HT1080 (cell line): ENCODE data around the gene JMJD7. TPM values are rescaled to one million over a fixed set of nuclear protein-coding genes. Genes with fewer than 3 reads are reported as not detected.

Source experiments
- DNase-seq: peaks from one replicate; pipeline ENCODE4 v3.0.0-alpha.2; 2015; ENCODE audit warnings: low read depth
- total RNA-seq: library from RNA; depleted of rRNA; stranded (reverse); fragments of >200 nt; shearing (Covaris generic); gene quantifications from 2 replicates; pipeline ENCODE4 v1.2.3, GENCODE V29; 2014

JMJD7 gene
- total RNA-seq, 1 experiment from 2014 or later, result 9.0 TPM

GRCh38 chr15:41799488-41799805, 28.4 kb upstream of the JMJD7 start:
- no peak for DNase-seq

DNA sequence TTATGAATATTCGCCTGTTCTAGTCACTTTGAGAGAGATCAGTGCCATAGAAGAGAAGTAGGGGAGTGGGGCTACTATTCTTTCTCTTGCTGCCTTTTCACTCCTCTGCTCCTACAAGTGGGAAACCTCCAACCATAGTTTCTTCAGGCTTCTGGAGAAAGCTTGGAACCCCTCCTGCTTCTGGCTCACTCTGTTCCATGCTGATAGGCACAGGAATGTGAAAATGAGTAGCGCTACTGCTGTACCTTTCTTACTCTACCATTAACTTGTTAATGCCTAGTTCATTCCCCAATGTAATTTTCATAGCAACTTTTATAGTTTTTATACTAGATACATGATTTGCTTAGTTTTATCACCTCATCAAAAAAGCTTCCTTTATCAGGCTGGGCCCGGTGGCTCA, 26.7 kb upstream of the JMJD7 start:
- no peak for DNase-seq

DNA sequence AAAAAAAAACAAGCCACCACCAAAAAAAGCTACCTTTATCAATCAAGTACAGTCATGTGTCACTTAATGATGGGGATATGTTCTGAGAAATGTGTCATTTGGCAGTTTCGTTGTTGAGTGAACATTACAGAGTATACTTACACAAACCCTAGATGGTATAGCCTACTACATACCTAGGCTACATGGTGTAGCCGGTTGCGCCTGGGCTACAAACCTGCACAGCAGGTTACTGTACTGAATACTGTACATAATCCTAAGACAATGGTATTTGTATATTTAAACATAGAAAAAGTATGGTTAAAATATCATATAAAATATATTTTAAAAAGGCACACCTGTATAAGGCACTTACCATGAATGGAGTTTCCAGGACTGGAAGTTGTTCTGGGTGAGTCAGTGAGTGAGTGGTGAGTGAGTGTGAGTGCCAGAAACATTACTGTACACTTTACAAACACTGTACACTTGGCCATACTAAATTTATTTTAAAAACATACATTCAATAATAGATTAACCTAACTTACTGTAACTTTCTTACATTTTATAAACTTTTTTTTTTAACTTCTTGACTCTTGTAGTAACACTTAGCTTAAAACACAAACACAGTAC, 25.9 kb upstream of the JMJD7 start:
- DNase-seq, result peak; percentile 73

- no peak for DNase-seq
Measured at GRCh38 chr15:41804361-41804760, 23.5 kb upstream of the JMJD7 start.

- no peak for DNase-seq
Measured at GRCh38 chr15:41804916-41805666, 22.8 kb upstream of the JMJD7 start.

- DNase-seq, result no peak
Measured at GRCh38 chr15:41805711-41806110, 22.2 kb upstream of the JMJD7 start.

GRCh38 chr15:41806291-41807181, 21.4 kb upstream of the JMJD7 start:
- peak; percentile 27 for DNase-seq

DNA sequence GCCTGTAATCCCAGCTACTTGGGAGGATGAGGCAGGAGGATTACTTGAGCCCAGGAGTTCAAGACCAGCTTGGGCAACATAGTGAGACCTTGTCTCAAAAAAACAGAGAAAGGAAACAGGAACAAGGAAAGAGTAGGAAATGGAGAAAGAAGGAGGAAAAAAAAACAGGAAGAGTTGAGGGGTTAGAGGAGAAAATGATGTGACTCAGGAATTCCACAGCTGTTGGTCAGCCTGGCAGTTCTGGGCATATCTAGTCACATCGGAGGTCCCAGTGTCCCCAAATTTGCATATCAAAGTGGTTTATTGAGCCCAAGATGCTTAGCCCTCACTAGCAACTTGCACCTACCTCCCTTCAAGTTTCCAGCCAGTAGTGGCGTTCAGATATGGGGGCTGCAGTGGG, 18.8 kb upstream of the JMJD7 start:
- DNase-seq, result peak; percentile 70

DNA sequence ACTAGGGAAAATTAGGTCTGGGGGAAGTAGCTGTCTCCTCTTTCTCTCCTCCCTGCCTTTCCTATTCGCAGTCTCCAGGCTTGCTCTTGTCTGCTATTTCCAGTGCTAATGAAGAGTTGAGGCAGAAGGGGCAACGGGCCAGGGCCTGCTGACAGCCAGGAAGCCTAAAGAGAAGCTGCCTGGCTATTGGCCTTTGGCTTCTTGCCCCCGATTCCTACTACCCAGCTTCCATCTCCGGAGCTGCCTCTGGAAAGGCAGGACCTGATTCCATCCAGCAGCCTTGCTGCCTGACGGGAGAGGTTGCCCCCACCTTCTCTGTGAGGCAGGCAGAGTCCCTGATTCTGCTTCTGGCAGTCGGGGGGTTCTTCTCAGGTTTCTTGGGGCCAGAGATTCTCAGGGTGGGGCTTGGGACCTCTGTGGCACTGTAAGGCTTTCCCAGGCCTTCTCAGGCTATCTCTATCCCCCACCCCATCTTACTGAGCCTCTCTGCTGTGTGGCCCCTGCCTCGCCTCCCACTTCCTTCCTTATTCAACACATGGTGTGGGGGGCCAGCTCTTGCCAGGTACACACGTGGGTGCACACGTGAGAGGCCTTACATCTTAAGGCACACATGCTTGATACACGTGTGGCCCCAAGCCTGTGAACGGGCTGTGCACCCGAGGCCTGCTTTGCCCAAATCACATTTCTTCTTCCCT, 18.2 kb upstream of the JMJD7 start:
- no peak for DNase-seq

GRCh38 chr15:41810651-41811431, 17.1 kb upstream of the JMJD7 start:
- peak; percentile 26 for DNase-seq

GRCh38 chr15:41811432-41812195, 16.3 kb upstream of the JMJD7 start:
- DNase-seq, result peak; percentile 78

- no peak for DNase-seq
Measured at GRCh38 chr15:41812820-41813375, 15.0 kb upstream of the JMJD7 start.

DNA sequence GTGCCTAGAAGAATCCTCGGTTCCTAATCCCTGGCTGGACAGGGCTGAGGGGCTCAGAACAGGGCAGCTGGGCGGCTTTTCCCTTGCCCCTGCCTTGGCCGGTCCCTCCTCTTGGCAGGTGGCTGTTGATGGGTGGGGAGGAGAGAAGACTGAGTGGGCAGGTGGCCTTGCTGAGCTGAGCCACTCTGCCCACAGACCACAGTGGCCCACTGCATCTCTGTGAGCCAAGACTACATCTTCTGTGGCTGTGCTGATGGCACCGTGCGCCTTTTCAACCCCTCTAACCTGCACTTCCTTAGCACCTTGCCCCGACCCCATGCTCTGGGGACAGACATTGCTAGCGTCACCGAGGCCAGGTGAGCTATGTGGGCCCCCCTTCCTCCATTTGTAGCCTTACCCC, 14.5 kb upstream of the JMJD7 start:
- DNase-seq, result no peak

DNA sequence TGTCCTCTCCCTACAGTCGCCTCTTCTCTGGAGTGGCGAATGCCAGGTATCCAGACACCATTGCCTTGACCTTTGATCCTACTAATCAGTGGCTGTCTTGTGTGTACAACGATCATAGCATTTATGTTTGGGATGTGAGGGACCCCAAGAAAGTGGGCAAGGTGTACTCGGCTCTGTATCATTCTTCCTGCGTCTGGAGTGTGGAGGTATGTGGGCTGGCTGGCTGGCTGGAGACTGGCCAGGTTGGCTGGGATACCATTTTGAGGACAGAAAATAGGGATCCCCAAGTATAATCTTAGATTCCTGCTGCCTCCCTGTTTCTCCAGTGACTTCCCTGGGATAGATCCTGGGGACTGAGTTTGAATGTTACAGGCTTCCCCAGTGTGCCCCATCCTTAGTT, 13.4 kb upstream of the JMJD7 start:
- DNase-seq, result no peak

DNA sequence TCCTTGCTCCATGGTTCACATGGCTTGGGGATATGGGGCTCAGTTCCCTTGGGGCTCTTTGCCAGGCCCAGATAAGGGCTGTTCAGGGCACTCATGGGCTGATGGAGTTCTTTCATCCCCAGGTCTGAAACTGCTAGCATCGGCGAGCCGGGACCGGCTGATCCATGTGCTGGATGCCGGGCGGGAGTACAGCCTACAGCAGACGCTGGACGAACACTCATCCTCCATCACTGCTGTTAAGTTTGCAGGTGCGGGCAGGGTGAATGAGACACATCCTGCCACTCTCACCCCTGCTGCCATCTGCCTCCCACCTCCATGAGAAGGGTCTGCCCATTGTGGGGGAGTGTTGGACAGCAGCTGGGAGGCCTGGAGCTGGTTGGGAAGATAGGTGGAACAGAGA, 11.1 kb upstream of the JMJD7 start:
- DNase-seq, result no peak

DNA sequence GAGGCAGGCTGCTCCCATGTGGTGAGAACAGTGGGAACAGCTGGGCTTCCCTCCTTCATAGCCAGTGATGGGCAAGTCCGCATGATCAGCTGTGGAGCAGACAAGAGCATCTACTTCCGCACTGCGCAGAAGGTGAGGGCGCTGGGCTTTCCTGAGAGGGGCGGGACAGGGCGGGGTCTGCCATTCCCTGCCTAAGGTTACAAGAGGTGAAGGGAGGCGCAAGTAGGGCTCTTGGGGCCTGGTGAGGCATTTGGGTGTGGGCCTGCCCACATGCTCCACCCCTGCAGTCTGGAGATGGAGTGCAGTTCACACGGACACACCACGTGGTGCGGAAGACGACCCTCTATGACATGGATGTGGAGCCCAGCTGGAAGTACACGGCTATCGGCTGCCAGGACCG, 10.6 kb upstream of the JMJD7 start:
- DNase-seq, result no peak

GRCh38 chr15:41817781-41818180, 10.1 kb upstream of the JMJD7 start:
- DNase-seq, result no peak

- DNase-seq, result no peak
Measured at GRCh38 chr15:41819455-41820050, 8.3 kb upstream of the JMJD7 start.

- no peak for DNase-seq
Measured at GRCh38 chr15:41820791-41821423, 7.0 kb upstream of the JMJD7 start.
